Measurements from ENCODE around the gene HOXB2. TPM values are rescaled to one million over a fixed set of nuclear protein-coding genes. Genes with fewer than 3 reads are reported as not detected.

HOXB2 gene
- total and polyA plus RNA-seq, 2 of the 8 experiments (the other 6 are each of a cell fraction or from before 2014, with no cell fraction given) = not detected

GRCh38 chr17:48589060-48589830, 44.3 kb upstream of the HOXB2 start:
- Histone ChIP-seq H3K4ac (replicated peaks; ENCODE audit: insufficient read length, low read depth, low read length) (no peak overlapping the region), H3K23me2 (ENCODE audit: low read depth, low read length) (no peaks in the 10 kb centered on the region), H3K9me3 (ENCODE audit: insufficient read depth in 2 of 2, low read depth in 1 of 2, low read length in 1 of 2) (no peaks in the 10 kb centered on the region; a peak in 1 of 4 replicates), H2AFZ (ENCODE audit: low read length) (no peak overlapping the region), H3K36me3 (ENCODE audit: control insufficient read depth in 2 of 4, insufficient read depth in 4 of 4, low read length in 3 of 4) (peaks cover 0 to 6% (median 0%) of the 10 kb centered on the region in 4 experiments; a peak in 1 of 8 replicates), H3K23ac (ENCODE audit: insufficient read length) (no peak overlapping the region), H3K27ac (ENCODE audit: low read depth, low read length) (no peak overlapping the region), H3K9ac (replicated peaks in 1 of 4; ENCODE audit: extremely low read depth in 1 of 4, low read depth in 3 of 4, low read length in 3 of 4) (no peak overlapping the region), H3K79me2 (ENCODE audit: control insufficient read depth in 1 of 2, insufficient read depth in 2 of 2, low read length in 2 of 2) (no peaks in the 10 kb centered on the region), H2BK20ac (ENCODE audit: low read length) (no peak overlapping the region), H3K56ac (replicated peaks; ENCODE audit: insufficient read length, low read depth, low read length) (no peak overlapping the region), H3K4me3 (ENCODE audit: extremely low read depth in 1 of 4, insufficient read depth in 2 of 4, low read depth in 3 of 4, low read length in 4 of 4) (no peak overlapping the region), H3K18ac (ENCODE audit: extremely low read depth, low read length) (no peak overlapping the region; the same call in 1 of the 2 replicates), H3K27me3 (replicated peaks in 1 of 4; ENCODE audit: control insufficient read depth in 3 of 4, extremely low read depth in 1 of 4, insufficient read depth in 3 of 4, low read length in 3 of 4) (peaks cover 96 to 100% (median 99%) of the 10 kb centered on the region in 4 experiments), H2BK15ac (ENCODE audit: low read length) (no peak overlapping the region), H4K8ac (ENCODE audit: extremely low read depth, insufficient read depth, low read length) (no peak overlapping the region), H2AK5ac (ENCODE audit: low read depth, low read length) (no peak overlapping the region), H3K4me1 (replicated peaks in 1 of 4; ENCODE audit: control insufficient read depth in 3 of 4, insufficient read depth in 4 of 4, low read length in 3 of 4) (peaks cover 0 to 6% (median 1%) of the 10 kb centered on the region in 4 experiments; a peak in 5 of 7 replicates), H3K79me1 (ENCODE audit: low read depth, low read length) (no peaks in the 10 kb centered on the region), H4K91ac (replicated peaks; ENCODE audit: insufficient read length, low read length) (no peak overlapping the region), H2BK120ac (replicated peaks; ENCODE audit: low read depth, low read length) (no peak overlapping the region), H3K4me2 (ENCODE audit: insufficient read depth in 1 of 2, low read depth in 2 of 2, low read length in 2 of 2) (no peak overlapping the region), H2BK5ac (ENCODE audit: low read depth, low read length) (no peak overlapping the region), H2BK12ac (ENCODE audit: low read depth, low read length) (no peak overlapping the region), H4K5ac (ENCODE audit: insufficient read length, low read depth, low read length) (no peak overlapping the region), H3K14ac (ENCODE audit: insufficient read length) (no peak overlapping the region), H4K20me1 (replicated peaks in 1 of 2; ENCODE audit: control insufficient read depth in 1 of 2, insufficient read depth in 2 of 2, low read length in 2 of 2) (peaks cover 23 to 37% of the 10 kb centered on the region in 2 experiments)
- ChIA-PET POLR2A (ENCODE audit: partially characterized antibody) (no interaction called here), CTCF (ENCODE audit: partially characterized antibody) (interaction anchor here (0.7 to 4.7 kb wide), 17 partner anchors 9 to 374 kb away, joined by 3 to 24 read pairs (median 3); no protein-coding TSS in a partner anchor)
- DNase-seq (ENCODE audit: low read depth in 1 of 2, low spot score in 2 of 2) (no peak), FAIRE-seq (no peak)
- 16% methylated on average over 10 of the region's 10 CpGs; no CpG with 5 or more reads in 1 of the 2 experiments for WGBS, 2 experiments (ENCODE audit: extremely low coverage in 1 of 2, insufficient coverage in 1 of 2, insufficient read length in 1 of 2, insufficient replicate concordance in 2 of 2, low coverage in 1 of 2, low lambda C conversion rate in 2 of 2, missing lambda C conversion rate in 1 of 2)
- no peak for TF ChIP-seq RAD21 (IDR thresholded peaks at IDR 0.05 in 1 of 2, conservative IDR thresholded peaks at IDR 0.05 in 1 of 2; ENCODE audit: low read depth in 2 of 2, low read length in 2 of 2)
- TF ChIP-seq TAF1 (IDR thresholded peaks at IDR 0.05; ENCODE audit: low read depth, low read length) = no peak
- TF ChIP-seq SP1 (IDR thresholded peaks at IDR 0.05; ENCODE audit: low read depth, low read length) = no peak
